NCI-H748 (cell line): ENCODE measurements around the gene DIO2.

Experiments used
- DNase-seq: peaks from one replicate; lab custom pipeline; 2025; ENCODE audit not compliant: unreplicated experiment; lab: John Stamatoyannopoulos, UW

Gene DIO2

GRCh38 chr14:80172375-80173051 lies 38.8 kb downstream of the DIO2 start:
- DNase-seq = no peak

- DNase-seq = no peak
These were observed 43.4 kb downstream of the DIO2 start for GRCh38 chr14:80167793-80168448.

- DNase-seq = no peak
These were observed 46.1 kb downstream of the DIO2 start for GRCh38 chr14:80164991-80165721.

DNA sequence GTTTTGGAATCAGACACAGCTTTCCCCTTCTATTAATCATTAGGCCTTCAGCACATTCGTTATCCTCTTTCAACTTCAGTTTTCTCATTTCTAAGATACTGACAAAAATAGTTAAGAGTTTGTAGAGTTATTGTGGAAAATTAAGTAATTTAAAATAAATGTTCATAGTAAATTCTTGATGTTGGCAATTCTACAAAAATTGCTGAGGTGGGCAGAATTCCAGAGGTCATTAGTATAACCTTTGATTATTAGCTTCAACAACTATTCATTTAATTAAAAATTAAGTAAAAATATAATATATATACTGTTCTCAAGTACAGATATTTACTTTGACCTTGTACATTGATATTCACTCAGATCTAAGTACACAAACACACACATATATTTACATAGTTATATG lies 58.5 kb downstream of the DIO2 start:
- no peak for DNase-seq

GRCh38 chr14:80152166-80152565 lies 59.1 kb downstream of the DIO2 start:
- DNase-seq = no peak

- no peak for DNase-seq
These were observed 61.0 kb downstream of the DIO2 start for GRCh38 chr14:80150301-80150700.
